Measurements from ENCODE around the gene LGALS9.

Gene LGALS9

GRCh38 chr17:27630607-27631410 lies at the start of gene LGALS9:
TSS of gene LGALS9 (plus strand) at chr17:27631188. CDS start at chr17:27631266, 78 bp downstream.
- DNase-seq, result no peak

- no peak for DNase-seq
Observed at GRCh38 chr17:27582696-27583095, 48.3 kb upstream of the LGALS9 start.

GRCh38 chr17:27585153-27585681 lies 45.8 kb upstream of the LGALS9 start:
- no peak for DNase-seq

- DNase-seq, result no peak
Observed at GRCh38 chr17:27585792-27586191, 45.2 kb upstream of the LGALS9 start.

GRCh38 chr17:27586203-27586721 lies 44.7 kb upstream of the LGALS9 start:
- DNase-seq, result no peak

GRCh38 chr17:27588354-27588753 lies 42.6 kb upstream of the LGALS9 start:
- DNase-seq, result no peak

GRCh38 chr17:27590864-27591263 lies 40.1 kb upstream of the LGALS9 start:
- no peak for DNase-seq

GRCh38 chr17:27591986-27592385 lies 39.0 kb upstream of the LGALS9 start:
- no peak for DNase-seq

GRCh38 chr17:27593232-27593856 lies 37.6 kb upstream of the LGALS9 start:
- DNase-seq, result no peak

- no peak for DNase-seq
Observed at GRCh38 chr17:27593857-27594255, 37.1 kb upstream of the LGALS9 start.

GRCh38 chr17:27595208-27595607 lies 35.8 kb upstream of the LGALS9 start:
- DNase-seq, result no peak

- DNase-seq, result no peak
Observed at GRCh38 chr17:27596096-27596495, 34.9 kb upstream of the LGALS9 start.

GRCh38 chr17:27596566-27597187 lies 34.3 kb upstream of the LGALS9 start:
- DNase-seq, result no peak

GRCh38 chr17:27597188-27597580 lies 33.8 kb upstream of the LGALS9 start:
- DNase-seq, result no peak

- no peak for DNase-seq
Observed at GRCh38 chr17:27597783-27598320, 33.1 kb upstream of the LGALS9 start.

- no peak for DNase-seq
Observed at GRCh38 chr17:27598337-27599050, 32.5 kb upstream of the LGALS9 start.

GRCh38 chr17:27600471-27600870 lies 30.5 kb upstream of the LGALS9 start:
- DNase-seq, result no peak

GRCh38 chr17:27601069-27601974 lies 29.7 kb upstream of the LGALS9 start:
- no peak for DNase-seq

- no peak for DNase-seq
Observed at GRCh38 chr17:27601975-27602302, 29.0 kb upstream of the LGALS9 start.

GRCh38 chr17:27602721-27603420 lies 28.1 kb upstream of the LGALS9 start:
- DNase-seq, result no peak

GRCh38 chr17:27603421-27603770 lies 27.6 kb upstream of the LGALS9 start:
- no peak for DNase-seq
